GM12872 (cell line): ENCODE results near the gene PSMG4.

Experiments used
- TF ChIP-seq, protein P1 (sequence below): IDR thresholded peaks from 3 replicates; pipeline ENCODE4 v1.5.1; 2011; ENCODE audit warnings: low read depth, mild to moderate bottlenecking, low read length, moderate library complexity; ENCODE audit not compliant: insufficient read depth

PSMG4 gene

DNA sequence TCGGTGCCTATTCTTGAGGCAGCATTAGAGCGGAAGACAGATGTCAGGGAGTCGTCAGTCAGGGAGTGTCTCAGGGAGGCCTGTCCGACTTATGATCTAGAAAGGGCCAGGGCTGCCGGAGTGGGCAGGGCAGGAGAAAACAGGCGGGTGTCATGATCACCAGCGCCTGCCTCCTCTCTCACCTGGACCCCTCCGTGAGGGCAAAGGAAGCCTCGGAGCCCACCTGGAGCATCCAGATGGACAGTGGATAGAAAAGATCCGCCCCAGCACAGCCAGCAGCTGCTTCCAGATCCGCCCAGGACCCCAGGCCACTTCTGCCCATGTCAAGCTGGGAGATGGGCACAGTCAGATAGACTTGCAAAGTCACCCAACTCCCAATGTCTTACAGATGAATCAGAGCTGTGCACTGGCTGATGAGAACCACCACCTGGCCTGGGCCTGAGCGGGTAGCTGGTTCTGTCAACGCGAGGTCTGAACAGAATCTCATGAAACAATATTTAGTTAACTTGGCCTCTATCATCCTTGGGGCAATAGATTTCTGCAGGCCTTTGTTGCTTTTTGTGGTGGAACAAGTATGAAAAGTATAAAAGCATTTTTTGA is 22.2 kb downstream of the PSMG4 start:
- TF ChIP-seq, protein P1, sequence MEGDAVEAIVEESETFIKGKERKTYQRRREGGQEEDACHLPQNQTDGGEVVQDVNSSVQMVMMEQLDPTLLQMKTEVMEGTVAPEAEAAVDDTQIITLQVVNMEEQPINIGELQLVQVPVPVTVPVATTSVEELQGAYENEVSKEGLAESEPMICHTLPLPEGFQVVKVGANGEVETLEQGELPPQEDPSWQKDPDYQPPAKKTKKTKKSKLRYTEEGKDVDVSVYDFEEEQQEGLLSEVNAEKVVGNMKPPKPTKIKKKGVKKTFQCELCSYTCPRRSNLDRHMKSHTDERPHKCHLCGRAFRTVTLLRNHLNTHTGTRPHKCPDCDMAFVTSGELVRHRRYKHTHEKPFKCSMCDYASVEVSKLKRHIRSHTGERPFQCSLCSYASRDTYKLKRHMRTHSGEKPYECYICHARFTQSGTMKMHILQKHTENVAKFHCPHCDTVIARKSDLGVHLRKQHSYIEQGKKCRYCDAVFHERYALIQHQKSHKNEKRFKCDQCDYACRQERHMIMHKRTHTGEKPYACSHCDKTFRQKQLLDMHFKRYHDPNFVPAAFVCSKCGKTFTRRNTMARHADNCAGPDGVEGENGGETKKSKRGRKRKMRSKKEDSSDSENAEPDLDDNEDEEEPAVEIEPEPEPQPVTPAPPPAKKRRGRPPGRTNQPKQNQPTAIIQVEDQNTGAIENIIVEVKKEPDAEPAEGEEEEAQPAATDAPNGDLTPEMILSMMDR = no peak

DNA sequence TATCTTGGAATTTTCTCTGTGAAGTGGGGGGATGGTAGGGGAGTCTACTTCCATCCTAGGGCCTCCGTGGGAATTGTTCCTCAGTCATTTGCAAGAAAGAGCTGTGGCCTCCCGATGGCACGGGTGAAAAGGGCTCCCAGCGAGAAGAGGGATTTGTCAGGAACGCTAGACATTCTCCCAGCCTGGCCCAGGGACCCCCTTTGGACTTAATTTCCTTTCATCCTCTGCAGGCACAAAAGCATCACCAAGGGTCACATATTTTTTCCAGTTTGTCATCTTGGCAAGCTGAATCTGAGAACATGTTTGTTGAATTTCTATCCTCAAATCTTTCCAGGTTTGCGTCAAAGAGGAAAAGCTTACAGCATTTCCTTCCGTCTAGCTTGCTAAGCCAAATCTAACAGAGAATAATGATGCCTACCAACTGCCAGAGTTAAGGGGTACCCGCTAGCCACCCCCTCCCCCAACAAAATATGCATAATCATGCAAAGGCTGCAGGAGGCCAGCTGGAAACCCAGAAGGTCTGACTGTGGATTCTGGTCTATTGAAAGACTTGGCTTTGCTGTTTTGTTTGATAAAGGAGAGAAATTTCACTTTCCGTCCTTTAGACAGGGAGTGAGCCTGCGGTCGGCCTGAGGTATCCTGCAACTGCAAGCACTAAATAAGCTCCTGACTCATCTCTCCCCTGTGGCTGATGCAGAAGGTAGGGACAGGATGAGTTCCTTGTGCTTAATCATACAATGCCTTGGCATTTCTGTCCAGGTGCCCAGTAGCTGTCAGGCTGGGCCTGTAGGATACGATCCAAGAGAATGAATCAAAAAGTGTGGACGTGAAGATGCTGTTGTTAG is 23.1 kb downstream of the PSMG4 start:
- TF ChIP-seq, protein P1 = no peak

DNA sequence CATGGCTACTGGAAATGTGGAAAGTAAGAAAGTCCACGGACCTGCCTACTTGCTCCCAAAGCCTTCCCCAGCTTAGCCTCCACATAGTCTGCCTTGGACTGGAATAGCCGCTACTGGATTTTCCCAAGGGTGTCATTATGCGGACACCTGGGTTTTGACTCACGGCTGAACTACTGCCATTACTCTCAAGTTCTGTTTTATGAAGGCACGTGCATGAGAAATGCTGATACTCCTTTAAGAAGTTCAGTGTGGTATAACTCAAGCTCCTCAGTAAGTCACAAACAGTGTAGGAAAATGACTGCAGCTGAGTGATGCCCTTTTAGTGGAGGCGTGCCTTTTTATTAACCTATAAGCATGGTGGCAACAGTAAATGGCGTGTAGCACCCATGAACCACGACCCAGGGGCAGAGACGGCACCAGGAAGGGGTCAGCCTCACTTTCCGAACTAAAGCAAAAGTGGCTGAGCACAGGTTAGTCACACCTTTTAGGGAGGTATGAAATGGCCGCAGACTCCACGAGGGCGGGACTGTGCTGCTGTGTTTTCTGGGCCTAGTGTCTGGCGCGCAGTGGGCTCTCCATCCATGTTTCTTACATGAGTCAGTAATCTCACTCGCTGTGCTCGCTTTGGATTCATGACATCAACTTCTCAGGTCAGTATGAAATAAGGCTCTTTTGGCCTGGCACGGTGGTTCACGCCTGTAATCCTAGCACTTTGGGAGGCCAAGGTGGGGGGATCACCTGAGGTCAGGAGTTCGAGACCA is 23.9 kb downstream of the PSMG4 start:
- TF ChIP-seq, protein P1 = no peak

DNA sequence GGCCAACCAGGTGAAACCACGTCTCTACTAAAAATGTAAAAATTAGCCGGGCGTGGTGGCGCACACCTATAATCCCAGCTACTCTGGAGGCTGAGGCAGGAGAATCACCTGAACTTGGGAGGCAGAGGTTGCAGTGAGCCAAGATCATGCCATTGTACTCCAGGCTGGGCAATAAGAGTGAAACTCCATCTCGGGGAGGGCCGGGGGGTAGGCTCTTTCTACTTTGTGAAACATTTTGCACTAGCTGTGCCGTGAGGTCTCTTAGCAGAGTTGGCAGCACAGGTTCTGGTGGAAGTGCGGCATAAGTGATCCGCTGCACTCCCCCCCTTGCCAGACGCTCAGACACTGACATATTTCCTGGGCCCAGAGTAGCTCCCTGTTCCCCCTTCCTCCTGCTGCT is 24.5 kb downstream of the PSMG4 start:
- TF ChIP-seq, protein P1 = no peak

DNA sequence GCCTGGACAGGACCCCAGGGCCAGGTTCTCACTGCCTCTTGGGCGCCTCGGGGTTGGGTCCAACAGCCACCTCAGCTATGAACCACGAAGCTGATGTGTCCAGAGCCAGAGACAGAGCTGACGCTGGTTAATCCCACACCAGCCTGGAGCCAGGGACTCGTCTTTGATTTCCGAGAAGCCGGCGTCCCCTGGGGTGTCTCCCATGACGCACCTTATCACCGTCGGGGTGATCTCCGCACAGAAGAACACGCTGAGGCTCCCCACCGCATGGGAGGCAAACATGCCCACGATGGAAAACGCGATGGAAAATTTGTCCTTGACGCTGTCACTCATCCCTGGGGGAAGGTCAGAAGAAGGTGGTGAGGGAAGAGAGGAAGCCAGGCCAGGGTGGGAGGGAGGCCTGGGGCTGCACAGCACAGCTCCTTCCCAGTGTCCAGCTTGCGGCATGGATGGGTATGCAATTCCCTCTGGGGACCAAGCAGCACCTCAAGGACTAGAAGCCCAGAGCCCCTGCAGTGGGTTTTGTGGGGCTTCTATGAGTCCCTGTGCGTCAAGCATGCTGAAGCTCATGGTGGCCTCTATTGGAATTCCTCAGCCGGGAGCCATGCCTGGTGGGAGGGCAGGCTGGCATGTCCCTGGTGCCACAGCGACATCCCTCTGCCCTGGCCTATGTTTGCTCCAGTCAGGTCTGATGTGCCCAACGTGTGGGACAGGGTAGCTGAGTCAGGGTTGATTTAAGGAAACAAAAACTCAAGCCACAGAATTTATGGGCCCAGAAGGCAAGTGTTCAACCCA is 25.1 kb downstream of the PSMG4 start:
- TF ChIP-seq, protein P1 = no peak

DNA sequence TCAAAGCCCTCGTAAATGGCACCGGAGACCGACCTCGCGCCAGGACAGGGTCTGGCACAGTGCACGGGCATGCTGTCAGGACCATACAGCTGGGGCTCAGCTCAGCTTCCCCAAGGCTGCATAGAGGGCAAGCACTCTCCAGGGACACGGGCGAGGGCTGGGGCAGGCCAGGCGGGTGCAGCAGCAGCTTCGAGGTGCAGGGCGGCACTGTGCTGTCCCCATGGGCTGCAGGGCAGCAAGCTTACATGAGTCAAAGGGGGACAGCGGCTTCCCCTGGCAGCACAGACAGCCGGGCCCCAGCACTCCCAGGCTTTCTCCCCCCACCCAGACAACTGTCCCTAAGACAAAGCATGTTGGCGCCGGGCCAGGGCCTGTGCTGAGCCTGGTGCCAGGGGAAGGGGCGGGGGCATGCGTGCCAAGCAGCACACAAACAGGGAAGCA is 25.7 kb downstream of the PSMG4 start:
- TF ChIP-seq, protein P1 = no peak
